Measurements from ENCODE around the gene INO80B. TPM values are rescaled to one million over a fixed set of nuclear protein-coding genes. Genes with fewer than 3 reads are reported as not detected.
A peak's percentile ranks its signal among the peaks of the same experiment; 100 is the strongest.
"Not testable (repeated sequence)": the region's sequence is repeated elsewhere in the genome, so short reads cannot be mapped to it uniquely, and the experiment has no call there.

The INO80B gene
- total and polyA plus RNA-seq, 5 experiments from 2014 or later = 8.1 to 93.8 (median 9.4) TPM

- Mint-ChIP-seq H3K4me3 (peak overlapping the region in 3 of 10 donors; percentile 14 to 48 (median 30)), H3K4me1 (peaks cover 21 to 44% (median 33%) of the 10 kb centered on the region in 4 donors), H3K36me3 (peaks cover 0 to 33% (median 13%) of the 10 kb centered on the region in 3 donors), H3K9me3 (no peaks in the 10 kb centered on the region), H3K27me3 (no peaks in the 10 kb centered on the region), H3K27ac (peak overlapping the region in 3 of 10 donors; percentile 15 to 52 (median 20))
- POLR2A ChIA-PET = interaction anchor here (0.7 to 5.8 kb wide), 5 partner anchors 8 to 111 kb away, joined by 3 to 172 read pairs (median 6); partner anchors contain the start of genes CCDC142, INO80B, MOGS and TTC31
- no peak for DNase-seq
- no peak for ATAC-seq
Measured at GRCh38 chr2:74474481-74474880, 19.6 kb downstream of the INO80B start.

GRCh38 chr2:74474899-74475298 is 20.0 kb downstream of the INO80B start:
- no peak for ATAC-seq
- Mint-ChIP-seq H3K36me3 (peaks cover 0 to 35% (median 14%) of the 10 kb centered on the region in 3 donors), H3K4me1 (peaks cover 20 to 46% (median 32%) of the 10 kb centered on the region in 4 donors), H3K4me3 (peak overlapping the region in 2 of 10 donors; percentile 48 to 62), H3K27ac (peak overlapping the region in 2 of 10 donors; percentile 20 to 29), H3K9me3 (no peaks in the 10 kb centered on the region), H3K27me3 (no peaks in the 10 kb centered on the region)
- DNase-seq = no peak
- POLR2A ChIA-PET = interaction anchor here (0.9 to 5.8 kb wide), 4 partner anchors 7 to 111 kb away, joined by 3 to 172 read pairs (median 44); partner anchors contain the start of genes CCDC142, INO80B, MOGS and TTC31

GRCh38 chr2:74481431-74481830 is 26.5 kb downstream of the INO80B start:
- H3K27ac Mint-ChIP-seq = peak overlapping the region in 7 of 10 donors; percentile 20 to 100 (median 56)
- peaks cover 16 to 49% (median 35%) of the 10 kb centered on the region in 4 donors for H3K4me1 Mint-ChIP-seq
- no peaks in the 10 kb centered on the region for H3K9me3 Mint-ChIP-seq
- peaks cover 0 to 49% (median 7%) of the 10 kb centered on the region in 3 donors for H3K36me3 Mint-ChIP-seq
- no peaks in the 10 kb centered on the region for H3K27me3 Mint-ChIP-seq
- ATAC-seq (no peak), DNase-seq (no peak)
- POLR2A ChIA-PET = interaction anchor here (0.6 to 5.4 kb wide), 8 partner anchors 8 to 42 kb away, joined by 3 to 159 read pairs (median 12); partner anchors contain the start of genes INO80B, MOGS, MRPL53 and PCGF1
- peak overlapping the region; percentile 67 to 100 (median 100) for H3K4me3 Mint-ChIP-seq

GRCh38 chr2:74481961-74482800 is 27.3 kb downstream of the INO80B start:
- ATAC-seq = peak; percentile 50 to 56
- Mint-ChIP-seq H3K36me3 (peaks cover 0 to 52% (median 7%) of the 10 kb centered on the region in 3 donors), H3K27me3 (no peaks in the 10 kb centered on the region), H3K4me3 (peak overlapping the region; percentile 90 to 100 (median 100)), H3K4me1 (peaks cover 18 to 51% (median 38%) of the 10 kb centered on the region in 4 donors), H3K27ac (peak overlapping the region; percentile 97 to 100 (median 100)), H3K9me3 (no peaks in the 10 kb centered on the region)
- DNase-seq = peak in 6 of 10 donors; percentile 31 to 76 (median 40)
- POLR2A ChIA-PET = interaction anchor here (0.6 to 5.4 kb wide), 22 partner anchors 9 to 356 kb away, joined by 3 to 159 read pairs (median 5); partner anchors contain the start of genes AUP1, C2orf81, HTRA2 and INO80B

DNA sequence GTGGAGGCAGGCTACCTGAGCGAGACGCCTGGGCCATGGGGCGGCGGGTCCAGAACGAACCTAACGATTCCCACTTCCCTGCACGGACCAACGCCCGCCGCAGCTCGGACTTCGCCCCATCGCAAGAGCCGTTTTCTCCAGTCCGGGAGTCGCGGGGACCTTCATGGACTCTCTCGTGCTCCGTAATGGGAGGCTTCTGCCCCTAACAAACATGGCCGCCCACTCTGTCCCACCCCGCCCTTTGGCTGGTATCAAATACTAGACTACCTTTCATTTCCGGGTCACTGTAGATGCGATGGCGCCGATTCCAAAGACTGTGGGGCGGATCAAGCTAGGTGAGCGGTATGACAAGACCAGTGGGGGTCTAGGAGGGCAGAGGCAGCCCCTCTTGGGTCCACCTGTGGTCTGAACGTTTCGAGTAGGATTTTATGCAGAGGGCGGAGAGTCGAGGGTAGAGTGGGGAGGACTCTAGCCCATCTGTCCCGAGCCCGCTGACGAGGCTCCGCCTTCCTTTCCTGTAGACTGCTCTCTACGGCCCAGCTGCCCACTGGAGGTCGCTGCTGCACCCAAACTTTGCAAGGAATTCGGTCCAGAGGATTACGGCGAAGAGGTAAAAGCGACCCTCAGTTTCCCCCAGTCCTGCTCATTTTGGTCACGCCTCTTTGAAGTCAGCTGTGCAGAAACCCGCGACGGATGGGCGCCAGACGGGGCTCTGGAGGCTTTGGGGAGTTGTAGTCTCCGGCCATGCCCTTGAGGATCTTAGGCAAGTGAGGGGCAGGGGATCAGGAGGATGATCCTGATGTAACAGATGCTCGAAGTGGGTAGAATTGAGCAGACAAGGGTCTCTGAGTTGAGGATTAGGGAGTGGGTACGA is 28.2 kb downstream of the INO80B start, which contains the start of the genes CCDC142 and TTC31:
TSS of gene CCDC142 (minus strand) at position 198 of the 874 bp plus-strand sequence. CDS start at position 37, 161 bp downstream.
TSS of gene TTC31 (plus strand) at position 281 of the 874 bp plus-strand sequence. CDS start at position 296, 15 bp downstream.
- Mint-ChIP-seq H3K27ac (peak within 1 kb of the TSS; percentile 97 to 100 (median 100)), H3K4me1 (peaks cover 15 to 47% (median 36%) of the 10 kb centered on the region in 4 donors), H3K9me3 (no peaks in the 10 kb centered on the region), H3K36me3 (peaks cover 0 to 51% (median 7%) of the 10 kb centered on the region in 3 donors), H3K4me3 (peak within 1 kb of the TSS; percentile 90 to 100 (median 100)), H3K27me3 (no peaks in the 10 kb centered on the region)
- DNase-seq = peak; percentile 80 to 99 (median 93)
- ATAC-seq = peak; percentile 91 to 93
- POLR2A ChIA-PET = interaction anchor here (0.8 to 5.4 kb wide), 21 partner anchors 10 to 305 kb away, joined by 3 to 159 read pairs (median 5); partner anchors contain the start of genes AUP1, C2orf81, HTRA2 and INO80B

GRCh38 chr2:74483675-74484164 is 28.8 kb downstream of the INO80B start:
- Mint-ChIP-seq H3K4me1 (peaks cover 15 to 47% (median 36%) of the 10 kb centered on the region in 4 donors), H3K27ac (peak overlapping the region in 9 of 10 donors; percentile 99 to 100 (median 100)), H3K36me3 (peaks cover 0 to 50% (median 7%) of the 10 kb centered on the region in 3 donors), H3K4me3 (peak overlapping the region; percentile 90 to 100 (median 100))
- H3K27me3 Mint-ChIP-seq, H3K9me3 Mint-ChIP-seq, DNase-seq, ATAC-seq: not testable (repeated sequence)
- POLR2A ChIA-PET = interaction anchor here (0.7 to 5.4 kb wide), 15 partner anchors 10 to 305 kb away, joined by 3 to 159 read pairs (median 7); partner anchors contain the start of genes AUP1, HTRA2, INO80B and MOGS

DNA sequence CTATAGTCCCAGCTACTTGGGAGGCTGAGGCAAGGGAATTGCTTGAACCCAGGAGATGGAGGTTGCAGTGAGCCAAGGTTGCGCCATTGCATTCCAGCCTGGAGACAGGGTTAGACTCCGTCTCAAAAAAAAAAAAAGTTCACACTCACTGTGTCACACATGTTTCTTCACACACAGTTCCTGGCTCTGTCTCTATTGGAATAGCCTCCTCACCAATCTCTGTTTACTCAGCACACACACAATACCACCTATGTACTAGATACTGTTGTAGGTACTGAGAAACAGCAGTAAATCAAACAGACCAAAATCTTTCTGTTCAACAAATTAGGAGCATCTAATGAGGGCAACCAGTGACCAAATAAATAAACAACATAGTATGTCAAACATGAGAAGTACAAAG is 31.3 kb downstream of the INO80B start:
- no peak overlapping the region for H3K4me3 Mint-ChIP-seq

GRCh38 chr2:74488643-74489481 is 34.0 kb downstream of the INO80B start:
- H3K4me1 Mint-ChIP-seq = peaks cover 6 to 17% (median 9%) of the 10 kb centered on the region in 4 donors
- no peaks in the 10 kb centered on the region for H3K9me3 Mint-ChIP-seq
- DNase-seq (no peak), ATAC-seq (no peak)
- H3K27me3 Mint-ChIP-seq = no peaks in the 10 kb centered on the region
- no peak overlapping the region for H3K4me3 Mint-ChIP-seq
- H3K36me3 Mint-ChIP-seq = peaks cover 0 to 70% (median 11%) of the 10 kb centered on the region in 3 donors
- POLR2A ChIA-PET = no interaction called here
- peak overlapping the region in 2 of 10 donors; percentile 49 to 75 for H3K27ac Mint-ChIP-seq

More for the DNA sequence above, 31.3 kb downstream of the INO80B start:
- DNase-seq = no peak
- Mint-ChIP-seq H3K27ac (peak overlapping the region in 1 of 10 donors; percentile 67), H3K36me3 (peaks cover 0 to 48% (median 7%) of the 10 kb centered on the region in 3 donors), H3K27me3 (no peaks in the 10 kb centered on the region), H3K9me3 (no peaks in the 10 kb centered on the region), H3K4me1 (peaks cover 15 to 31% (median 21%) of the 10 kb centered on the region in 4 donors)
- POLR2A ChIA-PET = interaction anchor here (0.7 to 0.8 kb wide), 2 partner anchors 14 to 47 kb away, joined by 3 read pairs; no protein-coding TSS in a partner anchor
- no peak for ATAC-seq

DNA sequence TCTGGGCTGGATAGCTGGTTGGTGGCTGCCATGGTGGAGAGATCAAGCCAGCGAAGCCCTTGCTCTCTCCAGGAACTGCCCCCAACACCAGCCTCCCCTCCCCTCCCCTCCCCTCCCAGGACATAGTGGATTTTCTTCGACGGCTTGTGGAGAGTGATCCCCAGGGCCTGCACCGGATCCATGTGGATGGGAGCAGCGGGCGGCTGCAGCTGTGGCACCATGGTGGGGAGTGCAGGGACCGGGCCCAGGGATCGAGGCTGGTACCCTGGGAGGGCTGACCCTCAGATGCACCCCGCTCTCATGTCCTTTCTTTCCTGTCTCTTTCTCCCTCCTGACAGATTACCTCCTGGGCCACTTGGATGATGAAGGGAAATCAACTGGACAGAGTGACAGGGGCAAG is 35.0 kb downstream of the INO80B start:
- POLR2A ChIA-PET = no interaction called here
- H3K36me3 Mint-ChIP-seq = peaks cover 0 to 74% (median 14%) of the 10 kb centered on the region in 3 donors
- no peaks in the 10 kb centered on the region for H3K27me3 Mint-ChIP-seq
- DNase-seq (no peak), ATAC-seq (no peak)
- no peak overlapping the region for H3K4me3 Mint-ChIP-seq
- H3K9me3 Mint-ChIP-seq = no peaks in the 10 kb centered on the region
- no peak overlapping the region for H3K27ac Mint-ChIP-seq
- H3K4me1 Mint-ChIP-seq = peaks cover 4 to 13% (median 8%) of the 10 kb centered on the region in 4 donors

GRCh38 chr2:74491648-74492544 is 37.0 kb downstream of the INO80B start:
- DNase-seq = no peak
- H3K4me1 Mint-ChIP-seq = peaks cover 0 to 6% (median 2%) of the 10 kb centered on the region in 4 donors
- H3K4me3 Mint-ChIP-seq = no peak overlapping the region
- POLR2A ChIA-PET = no interaction called here
- peak overlapping the region in 1 of 10 donors; percentile 32 for H3K27ac Mint-ChIP-seq
- H3K9me3 Mint-ChIP-seq = peaks cover 0 to 1% (median 0%) of the 10 kb centered on the region in 9 donors
- peaks cover 0 to 56% (median 12%) of the 10 kb centered on the region in 3 donors for H3K36me3 Mint-ChIP-seq
- no peaks in the 10 kb centered on the region for H3K27me3 Mint-ChIP-seq
- no peak for ATAC-seq
